GM12872 (cell line): ENCODE results near the gene NRXN3.

Source experiments
- TF ChIP-seq, protein P1 (sequence below): IDR thresholded peaks from 3 replicates; pipeline ENCODE4 v1.5.1; 2011; ENCODE audit warnings: low read depth, mild to moderate bottlenecking, low read length, moderate library complexity; ENCODE audit not compliant: insufficient read depth

NRXN3 gene

DNA sequence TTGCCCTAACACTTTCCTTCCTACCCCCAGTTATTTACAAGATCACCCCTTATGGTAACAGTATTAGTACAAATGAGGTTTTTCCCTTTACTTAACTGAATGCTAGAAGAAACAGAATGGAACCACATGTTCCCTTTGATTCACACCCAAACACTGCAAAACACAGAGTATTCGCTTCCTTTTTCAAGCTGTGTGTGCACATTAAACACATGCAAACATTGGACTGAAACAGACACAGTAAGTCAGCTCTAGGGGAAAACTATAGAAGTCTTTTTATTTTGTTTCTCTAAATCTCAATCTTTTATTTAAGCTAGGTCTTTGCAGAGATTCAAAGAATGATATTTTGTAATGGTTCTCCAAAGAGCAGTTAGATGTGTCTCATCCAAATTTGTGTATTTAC, 1312.7 kb downstream of the NRXN3 start:
- TF ChIP-seq, protein P1, sequence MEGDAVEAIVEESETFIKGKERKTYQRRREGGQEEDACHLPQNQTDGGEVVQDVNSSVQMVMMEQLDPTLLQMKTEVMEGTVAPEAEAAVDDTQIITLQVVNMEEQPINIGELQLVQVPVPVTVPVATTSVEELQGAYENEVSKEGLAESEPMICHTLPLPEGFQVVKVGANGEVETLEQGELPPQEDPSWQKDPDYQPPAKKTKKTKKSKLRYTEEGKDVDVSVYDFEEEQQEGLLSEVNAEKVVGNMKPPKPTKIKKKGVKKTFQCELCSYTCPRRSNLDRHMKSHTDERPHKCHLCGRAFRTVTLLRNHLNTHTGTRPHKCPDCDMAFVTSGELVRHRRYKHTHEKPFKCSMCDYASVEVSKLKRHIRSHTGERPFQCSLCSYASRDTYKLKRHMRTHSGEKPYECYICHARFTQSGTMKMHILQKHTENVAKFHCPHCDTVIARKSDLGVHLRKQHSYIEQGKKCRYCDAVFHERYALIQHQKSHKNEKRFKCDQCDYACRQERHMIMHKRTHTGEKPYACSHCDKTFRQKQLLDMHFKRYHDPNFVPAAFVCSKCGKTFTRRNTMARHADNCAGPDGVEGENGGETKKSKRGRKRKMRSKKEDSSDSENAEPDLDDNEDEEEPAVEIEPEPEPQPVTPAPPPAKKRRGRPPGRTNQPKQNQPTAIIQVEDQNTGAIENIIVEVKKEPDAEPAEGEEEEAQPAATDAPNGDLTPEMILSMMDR = no peak

DNA sequence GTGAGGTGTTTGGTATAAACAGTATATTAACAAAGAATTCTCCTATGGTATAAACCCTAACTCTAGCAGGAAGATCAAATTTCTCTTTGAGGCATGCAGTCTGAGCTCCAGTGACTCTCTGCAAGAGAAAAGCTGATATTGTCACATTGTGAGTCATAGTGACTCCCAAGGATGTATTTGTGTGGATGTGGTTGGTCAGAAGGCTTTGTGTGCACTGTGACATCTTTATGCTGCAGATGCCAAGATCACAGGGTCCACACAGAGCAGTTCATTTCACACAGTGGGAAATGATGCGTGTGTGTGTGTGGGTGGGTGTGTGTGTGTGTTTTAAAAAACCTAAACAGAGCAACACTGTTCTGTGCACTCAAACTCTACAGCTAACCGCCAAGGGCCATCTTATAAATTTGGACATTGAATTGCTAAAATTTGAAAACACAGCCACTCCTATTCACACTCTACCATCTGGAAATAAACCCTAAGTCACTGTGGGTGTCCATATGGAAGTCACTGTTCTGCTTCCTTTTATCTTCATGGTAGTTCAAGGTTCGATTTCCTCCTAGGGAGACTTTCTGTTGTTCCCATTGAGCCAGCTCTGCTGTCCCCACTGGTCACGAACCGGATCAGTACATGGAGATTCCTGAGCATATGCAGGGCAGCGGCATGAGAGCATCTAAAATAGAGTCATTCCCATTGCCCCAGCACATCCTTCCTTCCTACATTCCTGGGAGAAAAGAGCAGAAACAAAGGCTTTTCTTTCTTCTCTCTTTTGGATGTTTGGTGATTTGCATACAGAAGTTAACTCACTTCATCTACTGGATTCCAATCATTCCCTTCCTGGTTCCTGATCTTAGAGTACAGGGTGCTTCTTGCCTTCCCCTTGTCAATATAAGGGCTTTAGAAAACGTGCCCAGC, 1313.6 kb downstream of the NRXN3 start:
- TF ChIP-seq, protein P1 = no peak

DNA sequence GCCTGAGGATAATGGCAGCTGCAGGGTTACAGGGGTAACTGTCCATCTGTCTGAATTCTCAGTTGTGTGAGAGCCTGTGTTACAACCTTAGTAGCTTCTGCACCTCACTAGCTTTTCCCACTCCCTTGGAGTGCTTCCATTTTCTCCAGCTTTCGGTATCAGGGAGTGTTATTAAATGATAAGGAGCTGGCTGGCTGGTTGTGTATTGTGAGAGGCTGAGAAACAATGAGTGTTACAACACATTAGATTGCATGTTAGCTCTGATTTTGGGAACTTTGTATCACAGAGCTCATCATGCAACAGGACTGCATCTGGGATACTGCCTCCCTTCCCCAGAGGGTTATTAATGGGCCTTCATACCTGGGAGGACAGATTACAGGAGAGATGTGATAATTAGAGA, 1317.5 kb downstream of the NRXN3 start:
- TF ChIP-seq, protein P1 = no peak

DNA sequence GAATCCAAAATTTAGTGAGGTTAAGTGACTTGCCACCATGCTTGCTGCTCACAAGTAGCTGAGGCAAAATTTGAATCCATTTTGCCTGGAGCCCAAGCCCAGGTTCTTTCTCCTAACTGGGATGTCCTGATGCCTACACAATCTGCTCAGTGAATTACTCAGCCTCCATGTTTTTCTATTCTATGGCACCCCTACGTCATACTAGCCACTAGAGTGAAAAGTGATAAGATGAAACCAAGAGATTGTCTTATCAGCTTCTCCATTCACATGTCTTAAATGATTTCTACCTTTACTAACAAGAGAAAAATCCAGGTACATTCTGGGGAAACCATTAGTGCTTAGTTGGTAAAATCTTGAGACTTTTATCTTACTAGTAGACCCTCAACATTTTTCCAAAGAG, 1321.0 kb downstream of the NRXN3 start:
- TF ChIP-seq, protein P1 = no peak

DNA sequence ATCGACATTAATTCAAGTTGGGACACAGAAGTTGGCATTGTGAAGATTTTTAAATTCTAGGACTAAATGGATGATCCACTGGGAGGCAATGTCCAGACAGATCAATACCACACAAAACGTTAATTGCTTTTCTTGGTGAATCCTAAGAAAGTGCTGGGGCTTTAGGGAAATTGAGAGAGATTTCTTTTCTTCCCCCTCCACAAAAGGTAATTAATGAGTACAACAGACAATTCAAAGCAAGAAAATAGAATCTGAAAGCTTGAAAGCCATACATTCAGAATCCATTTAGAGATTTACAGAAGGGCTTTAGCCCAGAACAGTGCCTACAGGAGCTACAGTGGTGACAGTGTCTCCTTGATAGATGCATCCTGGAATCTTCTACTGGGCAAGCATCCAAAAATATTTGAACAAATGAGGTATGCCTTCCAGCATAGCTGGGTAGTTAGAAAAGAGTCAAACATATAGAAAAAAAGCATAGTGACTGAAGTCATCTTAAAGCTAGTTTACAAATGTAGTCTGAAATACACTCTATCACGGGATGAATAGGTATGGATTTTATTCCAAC, 1323.0 kb downstream of the NRXN3 start:
- TF ChIP-seq, protein P1 = no peak

DNA sequence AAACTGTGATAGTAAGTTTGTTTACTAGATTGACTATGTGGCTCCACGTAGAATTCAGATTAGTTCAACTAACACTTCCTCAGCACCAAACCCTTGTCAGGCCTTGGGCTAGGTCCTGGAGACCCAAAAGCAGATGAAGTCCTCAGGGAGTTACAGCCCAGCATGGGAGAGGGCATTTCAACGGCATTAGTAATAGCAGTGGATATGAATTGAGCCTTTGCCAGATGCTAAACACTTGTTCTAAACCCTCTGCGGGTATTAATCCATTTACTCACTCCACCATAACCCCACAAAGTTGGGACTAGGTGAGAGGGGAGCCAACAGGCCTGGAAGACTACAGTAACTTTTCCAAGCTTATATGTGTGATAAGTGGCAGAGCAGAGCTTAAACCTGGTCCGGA, 1326.5 kb downstream of the NRXN3 start:
- TF ChIP-seq, protein P1 = no peak

DNA sequence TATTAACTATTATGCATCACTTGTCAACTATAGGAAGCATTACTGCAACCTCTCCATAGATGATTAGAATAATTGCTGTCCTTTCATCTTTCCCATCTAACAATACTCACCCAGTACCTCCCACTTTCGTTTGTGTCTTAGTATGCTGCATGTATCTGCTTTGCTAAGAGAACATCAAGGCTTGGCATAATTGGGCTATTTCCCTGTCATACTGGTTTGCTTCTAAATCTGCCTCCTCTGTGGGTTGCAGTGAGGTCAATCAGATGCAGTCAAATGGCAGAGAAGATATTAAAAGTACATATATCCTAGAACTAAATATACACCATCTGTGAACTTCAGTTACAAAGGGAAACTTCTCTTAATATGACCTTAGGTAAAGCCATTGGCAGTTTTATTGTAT, 1330.3 kb downstream of the NRXN3 start:
- TF ChIP-seq, protein P1 = no peak
